GM19328 (cell line): ENCODE measurements around the gene ENPP1.

Experiments
- ATAC-seq: cut with Tn5 transposase; IDR thresholded peaks from one replicate; pipeline ENCODE4 v1.9.1; 2021; ENCODE audit warnings: mild to moderate bottlenecking, moderate library complexity; ENCODE audit not compliant: unreplicated experiment

ENPP1 gene

GRCh38 chr6:131784561-131784960 is 23.3 kb upstream of the ENPP1 start:
- ATAC-seq = no peak

DNA sequence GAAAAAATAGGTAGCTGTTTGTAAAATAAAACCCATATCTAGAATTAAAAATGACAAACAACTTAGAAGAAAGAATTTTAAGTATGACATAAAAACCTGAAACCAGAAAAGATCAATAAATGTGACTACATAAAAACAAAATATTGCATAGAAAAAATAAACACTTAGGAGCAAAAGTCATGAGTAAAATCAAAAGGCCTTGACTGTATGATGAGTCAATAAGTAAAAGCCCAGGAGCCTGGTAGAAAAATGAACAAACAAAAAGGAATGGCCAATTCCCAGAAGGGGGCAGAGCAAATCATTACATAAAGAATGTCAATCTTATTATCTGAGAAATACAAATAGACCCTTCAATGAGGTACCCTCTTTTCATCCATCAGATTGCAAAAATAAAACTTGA is 20.7 kb upstream of the ENPP1 start:
- no peak for ATAC-seq

DNA sequence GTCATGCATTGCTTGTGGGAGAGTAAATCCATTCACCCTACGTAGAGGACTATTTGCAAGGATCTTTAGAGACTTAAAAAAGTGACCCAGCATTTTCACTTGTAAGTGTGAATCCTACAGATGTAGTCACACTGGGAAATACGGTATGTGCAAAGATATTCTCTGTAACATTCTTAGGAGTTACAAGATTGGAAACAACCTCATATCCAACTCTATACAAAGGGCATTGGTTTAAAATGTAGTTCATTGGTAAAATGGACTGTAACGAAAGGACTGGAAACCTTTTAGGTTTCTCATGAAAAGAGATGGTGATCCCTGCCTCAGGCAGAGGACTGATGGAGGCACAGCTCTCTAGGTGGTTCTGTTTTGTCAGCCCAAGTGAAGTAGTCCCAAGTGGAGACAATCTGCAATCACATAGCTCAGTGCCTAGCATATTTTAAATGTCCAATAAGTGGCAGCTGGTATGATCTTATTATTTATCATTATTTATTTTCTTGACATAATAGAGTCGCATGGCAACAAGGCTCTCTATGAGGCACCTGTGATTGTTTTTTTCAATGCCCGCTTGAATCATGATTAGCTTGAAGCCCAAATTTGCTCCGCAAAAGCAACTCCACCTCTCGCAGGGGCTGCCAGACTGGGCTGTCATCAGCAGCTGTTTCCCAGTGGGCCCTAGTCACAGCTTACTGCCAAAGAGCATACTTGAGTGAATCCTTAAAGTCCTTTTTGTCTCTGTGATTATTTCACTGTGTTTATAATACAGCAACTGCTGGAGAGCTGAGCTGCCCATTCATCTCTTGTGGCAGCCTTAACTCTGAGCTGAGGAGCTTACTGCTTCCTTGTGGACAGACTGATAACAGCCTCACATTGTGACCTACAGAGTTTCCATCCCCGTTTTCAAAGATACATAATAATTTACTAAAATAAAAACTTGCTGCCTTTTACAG is 19.8 kb upstream of the ENPP1 start:
- no peak for ATAC-seq

DNA sequence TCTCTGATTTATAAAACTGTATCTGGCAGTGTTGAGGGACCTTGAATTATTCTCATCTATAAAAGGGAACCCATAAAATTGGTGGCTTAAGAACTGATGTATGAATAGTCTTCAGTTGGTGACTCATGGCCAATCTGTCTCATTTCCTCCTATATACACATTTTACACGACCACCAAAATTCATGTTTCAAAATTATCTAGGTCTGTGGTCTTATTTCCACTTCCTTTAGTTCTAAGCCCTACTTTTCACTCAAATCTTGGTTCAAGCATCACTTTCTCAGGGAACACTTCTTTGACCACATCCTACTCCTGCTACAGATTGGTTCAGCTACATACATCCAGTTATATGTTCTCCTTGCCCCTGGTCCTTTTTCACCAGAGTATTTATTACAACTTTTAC is 18.6 kb upstream of the ENPP1 start:
- ATAC-seq = no peak

DNA sequence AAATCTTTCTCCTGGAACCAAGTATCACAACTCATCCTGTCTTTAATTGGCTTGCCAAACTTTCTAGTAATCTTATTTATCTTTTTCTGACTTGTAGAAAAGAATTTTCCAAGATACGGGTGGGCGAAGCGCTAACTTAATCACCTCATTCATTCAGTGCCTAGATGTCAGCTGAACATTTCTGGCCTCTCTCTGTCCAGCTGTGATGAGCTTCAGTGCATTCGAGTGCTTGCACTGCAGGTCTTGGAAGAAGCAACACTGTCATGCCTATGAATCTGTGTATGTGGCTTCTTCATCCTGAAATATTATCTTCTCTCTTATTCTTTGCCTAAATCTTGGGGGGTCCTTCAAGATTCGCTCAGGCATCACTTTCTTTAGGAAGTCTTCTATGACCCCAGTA is 16.3 kb upstream of the ENPP1 start:
- no peak for ATAC-seq

GRCh38 chr6:131792091-131792496 is 15.7 kb upstream of the ENPP1 start:
- ATAC-seq = no peak

DNA sequence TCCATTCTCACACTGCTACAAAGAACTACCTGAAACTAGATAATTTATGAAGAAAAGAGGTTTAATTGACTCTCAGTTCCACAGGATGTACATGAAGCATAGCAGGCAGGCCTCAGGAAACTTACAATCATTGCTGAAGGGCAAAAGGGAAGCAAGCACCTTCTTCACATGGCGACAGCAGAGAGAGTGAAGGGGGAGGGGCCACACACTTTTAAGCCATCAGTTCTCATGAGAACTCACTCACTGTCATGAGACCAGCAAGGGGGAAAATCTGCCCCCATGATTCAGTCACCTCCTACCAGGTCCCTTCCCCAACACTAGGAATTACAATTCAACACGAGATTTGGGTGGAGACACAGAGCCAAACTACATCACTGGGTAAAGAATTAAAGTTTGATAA is 12.5 kb upstream of the ENPP1 start:
- no peak for ATAC-seq

DNA sequence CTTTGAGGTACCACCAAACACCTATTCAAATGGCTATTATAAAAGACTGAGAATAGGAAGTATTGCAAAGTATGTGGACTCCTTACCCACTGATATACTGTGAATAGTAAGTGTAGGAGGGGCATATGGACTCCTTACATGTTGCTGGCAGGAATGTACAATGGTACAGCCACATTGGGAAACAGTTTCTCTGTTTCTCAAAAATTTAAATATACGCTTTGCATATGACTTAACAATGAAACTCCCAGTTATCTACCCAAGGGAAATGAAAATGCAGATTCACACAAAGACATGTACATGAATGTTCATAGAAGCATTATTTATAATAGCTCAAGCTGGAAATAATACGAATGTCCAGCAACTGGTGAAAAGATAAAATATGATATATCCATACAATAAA is 5.5 kb upstream of the ENPP1 start:
- ATAC-seq = no peak

DNA sequence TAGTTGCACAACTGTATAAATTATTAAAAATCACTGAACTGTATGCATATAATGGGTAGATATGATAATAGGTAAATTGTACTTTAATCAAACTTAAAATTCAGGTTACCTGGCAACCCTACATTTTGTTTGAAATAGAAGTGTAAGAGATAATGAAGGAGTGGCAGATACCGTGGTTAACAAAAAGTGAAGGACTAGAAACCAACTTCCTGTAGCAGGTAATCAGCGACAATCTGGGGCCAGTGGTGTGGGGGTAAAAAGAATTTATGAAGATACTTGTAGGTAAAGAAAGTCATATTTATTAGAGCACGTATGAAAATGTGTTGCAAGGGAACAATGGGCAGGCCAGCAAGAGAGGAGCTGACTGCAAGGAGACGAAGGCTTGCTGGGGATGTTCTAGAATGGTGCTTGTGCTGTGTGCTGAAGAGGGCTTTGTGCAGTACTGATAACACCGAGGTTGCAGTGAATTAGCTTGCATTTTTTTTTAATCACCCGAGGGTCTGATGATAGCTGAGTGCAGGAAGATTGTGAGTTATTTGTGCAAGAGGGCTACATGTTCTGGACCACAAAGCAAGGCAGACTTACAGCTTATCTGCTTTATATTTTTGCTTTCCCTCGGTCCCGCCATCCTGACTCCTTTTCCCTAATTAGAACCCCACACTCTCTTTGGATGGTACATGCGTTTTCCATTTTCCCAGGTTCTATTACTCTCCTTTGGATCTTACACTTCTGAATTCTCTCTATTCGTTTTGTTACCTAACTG is 4.6 kb upstream of the ENPP1 start:
- ATAC-seq = no peak

GRCh38 chr6:131804131-131804530 is 3.7 kb upstream of the ENPP1 start:
- no peak for ATAC-seq

DNA sequence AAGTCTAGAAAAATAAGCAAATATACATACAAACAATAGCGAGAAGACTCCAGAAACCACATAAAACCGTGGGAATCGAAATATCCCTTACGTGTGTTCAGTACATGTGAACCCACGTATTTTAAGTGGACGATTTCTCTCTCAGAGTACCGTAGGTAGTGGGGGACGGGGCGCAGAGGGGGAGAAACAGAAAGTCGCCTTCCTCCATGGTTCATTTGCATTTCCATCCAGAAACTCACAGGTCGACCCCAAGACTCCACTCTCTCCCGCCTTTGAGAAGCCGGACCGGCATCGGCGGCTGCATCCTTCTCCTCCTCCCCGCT is 538 bp upstream of the ENPP1 start:
- ATAC-seq = no peak

DNA sequence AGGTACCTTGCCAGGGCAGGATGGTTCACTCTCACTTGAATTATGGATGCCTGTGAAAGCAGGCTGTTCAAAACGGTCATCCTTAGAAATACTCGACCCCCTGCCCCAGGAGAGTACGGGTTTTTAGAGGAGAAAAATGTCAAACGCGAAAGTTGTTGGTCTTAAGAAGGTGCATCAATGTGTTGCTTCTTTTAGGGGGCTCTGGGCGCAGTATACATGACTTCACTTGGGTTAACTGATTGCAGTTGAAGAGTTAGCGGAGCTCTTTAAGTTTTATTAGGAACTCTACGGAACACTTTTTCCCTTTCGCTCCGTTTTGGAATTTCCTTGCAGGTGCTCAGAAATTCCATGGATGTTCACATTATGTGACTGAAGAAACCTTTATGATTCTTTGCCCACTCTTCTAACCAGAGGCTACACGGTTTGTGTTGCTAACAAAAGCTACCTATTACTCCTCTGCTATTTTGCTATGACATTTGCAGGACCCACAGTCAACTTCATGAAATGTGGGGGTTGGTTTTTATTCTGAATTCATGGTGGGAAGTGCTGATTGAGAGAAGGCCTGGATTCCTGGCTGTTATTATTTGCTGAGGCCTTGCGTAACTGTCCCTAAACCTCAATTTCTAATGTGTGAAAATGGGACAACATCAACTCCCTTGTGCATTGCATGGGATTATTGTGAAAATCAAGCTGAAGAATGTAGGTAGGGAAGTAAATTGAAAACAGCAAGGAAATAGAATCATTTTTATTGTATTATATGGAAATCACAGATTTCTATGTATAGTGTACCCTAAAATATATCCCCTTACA is 845 bp downstream of the ENPP1 start:
- no peak for ATAC-seq

DNA sequence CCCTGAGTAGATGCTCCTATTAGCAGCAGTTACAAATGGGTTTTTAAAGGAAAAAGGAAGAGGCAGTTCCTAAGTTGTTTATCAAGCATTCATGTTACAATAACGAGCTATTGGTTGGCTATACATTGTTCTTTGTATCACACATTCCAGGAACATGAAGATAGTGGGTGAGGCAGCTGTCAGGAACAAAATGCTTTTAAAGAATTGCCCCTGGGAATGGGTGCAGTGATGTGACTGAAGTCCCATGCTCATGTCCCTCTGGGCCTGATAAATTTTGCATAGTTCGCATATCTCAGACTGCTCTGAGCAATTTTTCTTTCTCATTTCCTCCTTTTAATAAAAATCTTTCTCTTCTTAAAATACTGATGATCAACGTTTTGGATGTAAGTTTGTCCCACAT is 3.7 kb downstream of the ENPP1 start:
- ATAC-seq = no peak

DNA sequence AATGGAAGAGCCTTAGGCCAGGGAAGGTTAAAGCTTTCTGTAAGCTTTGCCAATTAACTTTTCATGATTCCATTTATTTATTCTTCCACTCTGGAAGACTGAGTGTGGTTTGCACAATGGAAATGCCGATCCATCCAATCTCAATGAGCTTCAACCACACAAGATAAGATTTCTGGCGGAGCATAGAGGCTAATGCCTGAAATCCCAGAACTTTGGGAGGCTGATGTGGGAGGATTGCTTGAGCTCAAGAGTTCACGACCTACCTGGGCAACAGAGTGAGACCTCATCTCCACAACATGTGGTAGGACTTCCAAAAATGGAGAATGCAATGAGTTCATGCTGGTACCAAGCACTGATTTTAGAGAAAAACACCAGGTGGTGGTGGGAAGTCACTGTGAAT is 6.2 kb downstream of the ENPP1 start:
- no peak for ATAC-seq

GRCh38 chr6:131816869-131817268 is 9.0 kb downstream of the ENPP1 start:
- no peak for ATAC-seq

GRCh38 chr6:131819572-131820124 is 11.8 kb downstream of the ENPP1 start:
- no peak for ATAC-seq

DNA sequence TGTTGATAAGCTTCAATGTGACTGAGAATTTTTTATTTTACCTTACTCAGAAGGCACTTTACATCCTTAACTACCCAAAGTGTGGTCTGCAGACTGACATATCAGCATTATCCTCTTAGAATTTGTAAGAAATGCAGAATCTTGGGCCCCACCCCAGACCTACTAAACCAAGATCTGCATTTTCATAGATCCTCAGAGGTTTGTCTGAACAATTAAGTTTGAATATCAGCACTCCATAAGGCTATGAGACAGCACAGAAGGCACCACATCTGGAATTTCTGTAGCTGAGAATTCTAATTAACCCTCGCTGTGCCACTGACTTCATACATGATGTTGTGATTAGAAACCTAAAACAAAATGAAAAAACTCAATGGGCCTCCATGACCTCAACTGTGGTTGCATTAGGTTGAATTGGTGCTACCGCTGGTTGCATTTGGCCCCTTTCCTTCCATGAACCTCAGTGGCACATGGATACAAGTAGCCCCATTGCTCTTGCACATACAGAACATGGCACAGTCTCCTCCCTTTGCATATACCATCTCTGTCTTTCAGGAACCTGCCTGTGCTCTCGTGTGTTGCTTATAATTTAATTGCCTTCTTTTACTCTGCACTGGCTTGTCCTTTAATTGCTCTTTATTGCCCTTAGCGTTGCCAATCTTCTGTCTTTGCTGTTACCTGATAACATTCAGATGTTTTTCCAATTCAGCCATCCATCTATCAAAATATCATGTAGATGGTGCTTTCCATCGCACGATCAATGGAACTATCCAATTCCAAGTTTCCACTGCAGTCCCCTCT is 13.4 kb downstream of the ENPP1 start:
- no peak for ATAC-seq

DNA sequence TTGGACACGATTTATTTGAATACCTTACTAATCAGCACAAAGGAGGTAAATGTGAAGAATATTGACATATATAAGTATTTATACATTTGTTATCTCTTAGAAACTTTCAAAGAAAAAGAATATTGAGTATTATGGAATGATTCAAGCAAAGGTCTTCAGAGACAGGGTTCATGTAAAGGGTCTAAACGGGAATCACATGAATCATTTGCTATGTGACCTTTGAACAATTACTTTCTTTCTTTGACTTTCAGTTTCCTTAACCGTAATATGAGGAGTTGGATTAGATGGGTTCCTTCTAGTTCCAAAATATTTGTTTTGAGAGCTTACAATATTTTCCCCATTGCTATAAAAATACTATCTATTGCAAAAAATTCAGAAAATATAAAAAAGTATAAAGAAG is 14.3 kb downstream of the ENPP1 start:
- ATAC-seq = no peak

DNA sequence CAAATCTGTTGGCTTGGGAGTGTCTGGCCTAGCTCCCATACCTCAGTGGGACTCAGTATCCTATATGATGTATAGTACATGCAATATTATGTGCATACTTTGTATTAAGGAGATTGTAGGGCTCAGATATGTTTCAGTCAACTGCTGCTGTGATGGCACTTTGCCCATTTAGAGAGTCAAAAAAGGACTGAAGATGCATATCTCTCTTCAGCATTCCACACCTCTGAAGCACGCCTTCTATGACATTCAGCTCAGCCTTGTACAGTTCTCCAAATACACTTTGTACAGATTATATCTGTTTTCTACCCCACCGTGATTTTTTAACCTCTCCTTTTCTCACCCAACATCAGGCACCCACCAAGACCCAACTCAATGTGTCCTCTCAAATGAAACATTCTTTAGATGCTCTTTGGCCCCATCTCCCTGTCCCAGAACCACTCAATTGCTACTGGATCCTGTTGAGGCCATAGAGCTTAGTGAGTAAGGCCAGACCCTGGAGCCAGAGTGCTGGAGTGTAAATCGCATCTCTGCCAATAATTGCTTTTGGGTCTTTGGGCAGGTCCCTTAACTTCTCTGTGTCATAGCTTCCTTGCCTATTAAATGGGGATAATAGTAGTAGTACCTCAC is 15.6 kb downstream of the ENPP1 start:
- no peak for ATAC-seq

DNA sequence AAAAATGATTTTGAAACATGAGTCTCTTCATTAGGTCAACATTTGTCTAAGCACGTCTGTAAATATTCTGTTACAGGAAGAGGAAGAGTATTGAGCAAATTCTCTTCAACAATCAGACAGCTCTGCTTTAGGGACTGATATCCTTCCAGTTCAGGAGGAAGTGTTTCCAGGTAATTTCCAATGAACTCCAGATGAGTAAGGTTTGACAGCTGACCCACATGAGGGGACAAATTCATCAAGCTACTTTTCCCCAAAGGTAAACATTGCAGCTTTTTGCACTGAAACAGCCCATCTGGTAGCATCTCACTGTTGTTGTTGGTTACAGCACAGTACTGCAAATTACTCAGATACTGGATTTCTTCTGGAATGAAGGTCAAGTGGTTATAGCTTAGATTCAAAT is 18.1 kb downstream of the ENPP1 start:
- ATAC-seq = no peak
